HG02981 (cell line): Measurements from ENCODE around the gene LRPAP1.
"Not testable (repeated sequence)": the region's sequence is repeated elsewhere in the genome, so short reads cannot be mapped to it uniquely, and the experiment has no call there.

Experiments
- ATAC-seq: cut with Tn5 transposase; IDR thresholded peaks from one replicate; pipeline ENCODE4 v1.9.1; 2021; ENCODE audit warnings: mild to moderate bottlenecking, moderate library complexity; ENCODE audit not compliant: unreplicated experiment

Gene LRPAP1

GRCh38 chr4:3464349-3464905, 67.8 kb downstream of the LRPAP1 start:
- ATAC-seq = no peak

- ATAC-seq = no peak
Observed at GRCh38 chr4:3463556-3464348, 68.5 kb downstream of the LRPAP1 start.

- ATAC-seq = no peak
Observed at GRCh38 chr4:3462790-3463415, 69.3 kb downstream of the LRPAP1 start, which contains the start of gene DOK7. TSS of gene DOK7 (plus strand) at chr4:3463306. CDS start at chr4:3463376, 70 bp downstream.

GRCh38 chr4:3462321-3462789, 69.9 kb downstream of the LRPAP1 start:
- ATAC-seq = no peak

- no peak for ATAC-seq
Observed at GRCh38 chr4:3461515-3462291, 70.5 kb downstream of the LRPAP1 start.

- ATAC-seq = no peak
Observed at GRCh38 chr4:3460926-3461325, 71.3 kb downstream of the LRPAP1 start.

GRCh38 chr4:3459156-3459555, 73.1 kb downstream of the LRPAP1 start:
- ATAC-seq = not testable (repeated sequence)

GRCh38 chr4:3458371-3458770, 73.9 kb downstream of the LRPAP1 start:
- no peak for ATAC-seq

- ATAC-seq = not testable (repeated sequence)
Observed at GRCh38 chr4:3455596-3455995, 76.6 kb downstream of the LRPAP1 start.
